ENCODE measurements around the gene REEP5. TPM values are rescaled to one million over a fixed set of nuclear protein-coding genes. Genes with fewer than 3 reads are reported as not detected.

REEP5 gene
- total and polyA plus RNA-seq, 2 of the 8 experiments (the other 6 are each of a cell fraction or from before 2014, with no cell fraction given): 58.3 to 94.3 TPM

DNA sequence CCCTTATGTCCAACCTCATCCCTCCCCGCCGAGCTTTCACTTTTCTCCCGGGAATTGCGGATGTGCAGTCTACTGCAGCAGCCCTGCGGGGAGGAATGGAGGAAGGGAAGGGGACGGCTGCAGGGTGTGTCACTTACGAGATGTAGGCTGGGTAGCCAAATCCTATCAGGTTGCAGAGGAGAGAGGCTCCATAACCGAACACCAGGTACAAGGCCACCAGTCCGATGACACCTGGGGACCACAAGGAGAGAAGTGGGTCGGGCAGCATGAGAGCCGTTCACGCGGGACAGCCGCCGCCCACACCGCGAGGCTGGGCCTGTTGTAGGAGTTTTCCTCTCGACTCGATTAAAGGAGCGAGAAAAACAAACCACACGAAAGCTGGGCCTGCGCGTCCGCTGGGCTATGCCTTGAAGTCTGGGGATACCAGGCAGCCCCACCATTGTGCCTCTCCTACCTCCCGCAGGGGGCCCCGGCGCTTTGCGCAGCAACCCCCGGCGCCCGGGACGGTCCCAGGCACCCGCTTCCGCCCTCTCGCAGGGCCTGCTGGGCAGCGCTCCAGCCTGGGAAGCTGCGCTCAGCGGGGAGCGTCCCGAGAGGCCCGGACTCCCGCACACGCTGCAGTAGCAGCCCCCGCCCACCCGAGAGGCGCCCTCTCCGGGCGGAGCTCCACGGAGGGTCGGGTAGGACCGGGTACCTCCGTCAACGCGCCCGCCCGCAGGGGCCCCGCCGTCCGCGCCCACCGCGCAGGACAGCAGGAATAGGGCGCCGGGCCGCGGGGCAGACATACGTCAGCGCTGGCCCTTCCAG lies 798 bp downstream of the REEP5 start (continued):
- TF ChIP-seq CHD2 (IDR thresholded peaks at IDR 0.05; ENCODE audit: low read length) (no peak), PHF8 (conservative IDR thresholded peaks at IDR 0.05; ENCODE audit: low read depth, low read length) (peak; percentile 22; the same call in 1 of the 2 replicates), GABPA (IDR thresholded peaks at IDR 0.05; ENCODE audit: borderline replicate concordance, insufficient read depth, low read length) (no peak), TCF12 (IDR thresholded peaks at IDR 0.05; ENCODE audit: low read depth, low read length) (no peak), CREB1 (IDR thresholded peaks at IDR 0.05) (no peak), ASH2L (IDR thresholded peaks at IDR 0.05; ENCODE audit: low read length) (peak; percentile 21)
